SH-SY5Y (cell line): ENCODE results near the gene TUNAR.

Experiments
- GATA2 ChIP-seq: IDR thresholded peaks from 2 replicates; pipeline ENCODE4 v1.6.1; 2011; ENCODE audit warnings: mild to moderate bottlenecking, low read depth, low read length
- GATA3 ChIP-seq: IDR thresholded peaks from 2 replicates; pipeline ENCODE4 v1.6.1; 2011; ENCODE audit warnings: low read depth, mild to moderate bottlenecking, low read length, moderate library complexity

GRCh38 chr14:95832012-95832411 lies 44.6 kb upstream of the TUNAR start:
- TF ChIP-seq GATA3 (no peak), GATA2 (no peak)
